ENCODE data around the gene PLEKHG2. TPM values are rescaled to one million over a fixed set of nuclear protein-coding genes. Genes with fewer than 3 reads are reported as not detected.
A peak's percentile ranks its signal among the peaks of the same experiment; 100 is the strongest.

PLEKHG2 gene
- total and polyA plus RNA-seq, 9 of the 15 experiments (the other 6 are each of a cell fraction or from before 2014, with no cell fraction given): 0.98 to 45.7 (median 9.8) TPM

GRCh38 chr19:39433480-39434079 is 21.1 kb downstream of the PLEKHG2 start:
- peaks cover 28 to 33% of the 10 kb centered on the region in 2 experiments for H3K4me1 ChIP-seq (replicated peaks in 1 of 2; ENCODE audit: control insufficient read depth in 2 of 2, insufficient read depth in 2 of 2, low read length in 2 of 2)
- H3K4me2 ChIP-seq (ENCODE audit: insufficient read depth, low read length): peak overlapping the region; percentile 98
- DNase-seq (ENCODE audit: extremely low read depth in 1 of 4, low spot score in 3 of 4): no peak
- peaks cover 37% of the 10 kb centered on the region for H3K36me3 ChIP-seq (ENCODE audit: control insufficient read depth, insufficient read depth, low read length)
- peak overlapping the region; percentile 100; the same call in 1 of the 2 replicates for H3K4me3 ChIP-seq
- CTCF ChIA-PET (ENCODE audit: low intra/inter-chr PET ratio): no interaction called here
- H3K79me2 ChIP-seq (ENCODE audit: control insufficient read depth, insufficient read depth, low read length): peaks cover 32% of the 10 kb centered on the region
- TF ChIP-seq POLR2G (IDR thresholded peaks at IDR 0.05; ENCODE audit: low read depth, low read length) (0 out of 2 replicates have a peak, but pooled peaks have one; percentile 36), RBFOX2 (IDR thresholded peaks at IDR 0.05; ENCODE audit: low read depth, low read length) (peak; percentile 77), POLR2A (conservative IDR thresholded peaks at IDR 0.05) (peak; percentile 26; the same call in 1 of the 2 replicates), RBM17 (IDR thresholded peaks at IDR 0.05; ENCODE audit: borderline replicate concordance, low read depth, low read length) (no peak), POLR2AphosphoS5 (IDR thresholded peaks at IDR 0.05; ENCODE audit: control insufficient read depth, insufficient read depth, low read depth, low read length) (peak; percentile 18; the same call in 1 of the 2 replicates), MED1 (CRISPR knock-in tag; IDR thresholded peaks at IDR 0.05; ENCODE audit: borderline replicate concordance) (no peak), ARID4B (CRISPR knock-in tag; IDR thresholded peaks at IDR 0.05) (0 out of 2 replicates have a peak, but pooled peaks have one; percentile 16)
- no peaks in the 10 kb centered on the region for H3K9me1 ChIP-seq (ENCODE audit: control insufficient read depth, insufficient read depth, low read length)
- in situ Hi-C loops (cut with MboI): no loop called here
- H2AFZ ChIP-seq (ENCODE audit: low read depth, low read length): no peak overlapping the region
- no peaks in the 10 kb centered on the region for H3K9me3 ChIP-seq (replicated peaks; ENCODE audit: control insufficient read depth, insufficient read depth, low read depth, low read length)
- WGBS (ENCODE audit: insufficient coverage, low coverage, missing lambda C conversion rate): 80% methylated on average over 8 of the region's 8 CpGs
- H3K9ac ChIP-seq (ENCODE audit: insufficient read depth in 1 of 2, low read depth in 2 of 2, low read length in 2 of 2): peak overlapping the region; percentile 89 to 99; a peak in 3 of 4 replicates
- FAIRE-seq: no peak
- no TSS peak for BruUV-seq (replicated peaks)
- H4K20me1 ChIP-seq (replicated peaks; ENCODE audit: control insufficient read depth, insufficient read depth, low read length): peaks cover 21% of the 10 kb centered on the region
- POLR2A ChIA-PET: interaction anchor here (0.6 to 6.2 kb wide), 10 partner anchors 10 to 760 kb away, joined by 3 to 141 read pairs (median 4); partner anchors contain the start of gene SUPT5H
- ATAC-seq: no peak
- no peaks in the 10 kb centered on the region for H3K27me3 ChIP-seq (ENCODE audit: control insufficient read depth in 2 of 2, insufficient read depth in 2 of 2, low read length in 2 of 2)
- intact Hi-C loops (cut with micrococcal nuclease): no loop called here
- H3K27ac ChIP-seq (ENCODE audit: extremely low read depth, low read depth, low read length): peak overlapping the region; percentile 95
